ENCODE results near the gene LEMD2.

Gene LEMD2

DNA sequence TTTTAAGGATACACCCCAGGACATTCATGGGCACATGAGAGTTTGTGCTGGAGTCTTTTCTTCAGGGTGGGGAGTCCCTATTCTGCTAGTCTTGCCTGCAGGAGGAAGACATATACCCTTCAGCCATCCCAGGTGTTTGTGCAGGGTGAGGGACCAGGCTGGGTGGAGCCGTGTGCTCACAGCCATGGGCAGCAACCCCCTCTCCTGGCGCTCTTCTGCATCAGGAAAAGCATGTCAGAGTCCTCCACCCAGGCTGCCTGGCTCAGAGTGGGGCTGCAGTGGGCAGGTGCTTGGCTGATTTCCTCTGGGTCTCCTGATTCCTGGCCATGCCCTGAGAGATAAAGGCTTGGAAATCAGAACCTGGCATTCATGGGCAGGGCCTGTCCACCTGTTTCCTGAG, 37.6 kb upstream of the LEMD2 start (continued):
- TF ChIP-seq ZNF2 (tag by site-specific recombination; IDR thresholded peaks at IDR 0.05): no peak

DNA sequence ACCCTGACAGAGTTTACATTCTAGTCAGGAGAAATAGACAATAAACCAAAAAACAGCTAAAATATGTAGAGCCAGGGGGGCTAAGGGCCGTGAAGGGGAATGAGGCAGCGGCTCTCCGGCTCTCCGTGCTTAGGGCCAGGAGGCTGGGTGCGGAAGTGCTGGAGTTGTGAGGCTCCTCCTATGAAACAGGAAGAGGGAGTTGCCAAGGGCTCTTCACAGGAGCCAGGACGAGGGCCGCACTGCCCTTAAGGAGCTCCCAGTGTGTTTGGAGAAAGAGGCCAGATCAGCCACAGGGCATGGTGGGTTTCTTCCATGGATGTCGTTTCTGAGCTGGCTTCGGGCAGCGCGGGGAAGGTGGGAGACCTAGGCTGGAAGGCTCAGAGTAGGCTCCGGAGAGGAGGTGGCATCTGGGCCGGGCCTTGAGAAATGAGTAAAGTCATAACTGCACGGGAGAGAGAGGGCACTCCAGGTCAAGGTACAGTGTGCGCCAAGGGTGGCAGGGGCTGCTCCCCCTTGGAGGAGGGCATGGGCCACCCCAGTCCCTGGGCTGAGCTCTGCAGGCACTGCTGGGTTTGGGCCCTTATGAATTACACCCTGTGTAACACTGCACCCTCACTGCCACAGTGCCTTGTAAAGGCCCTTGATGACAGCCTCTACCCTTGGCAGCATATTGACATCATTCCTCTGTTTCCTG, 35.7 kb upstream of the LEMD2 start:
- no peaks in the 10 kb centered on the region for H3K4me1 ChIP-seq (ENCODE audit: control insufficient read depth, insufficient read depth, low read length)
- H3K36me3 ChIP-seq (ENCODE audit: control insufficient read depth in 2 of 2, insufficient read depth in 1 of 2, low read length in 2 of 2): no peaks in the 10 kb centered on the region
- POLR2A ChIA-PET: no interaction called here
- H3K9me3 ChIP-seq (ENCODE audit: control insufficient read depth, insufficient read depth, low read depth, low read length): no peaks in the 10 kb centered on the region
- no peak for TF ChIP-seq ZNF830 (tag by site-specific recombination; IDR thresholded peaks at IDR 0.05; ENCODE audit: low read depth)
- TF ChIP-seq ZNF623 (tag by site-specific recombination; IDR thresholded peaks at IDR 0.05): no peak
- TF ChIP-seq, protein P1, sequence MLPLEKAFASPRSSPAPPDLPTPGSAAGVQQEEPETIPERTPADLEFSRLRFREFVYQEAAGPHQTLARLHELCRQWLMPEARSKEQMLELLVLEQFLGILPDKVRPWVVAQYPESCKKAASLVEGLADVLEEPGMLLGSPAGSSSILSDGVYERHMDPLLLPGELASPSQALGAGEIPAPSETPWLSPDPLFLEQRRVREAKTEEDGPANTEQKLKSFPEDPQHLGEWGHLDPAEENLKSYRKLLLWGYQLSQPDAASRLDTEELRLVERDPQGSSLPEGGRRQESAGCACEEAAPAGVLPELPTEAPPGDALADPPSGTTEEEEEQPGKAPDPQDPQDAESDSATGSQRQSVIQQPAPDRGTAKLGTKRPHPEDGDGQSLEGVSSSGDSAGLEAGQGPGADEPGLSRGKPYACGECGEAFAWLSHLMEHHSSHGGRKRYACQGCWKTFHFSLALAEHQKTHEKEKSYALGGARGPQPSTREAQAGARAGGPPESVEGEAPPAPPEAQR (tag by site-specific recombination; IDR thresholded peaks at IDR 0.05): no peak
- no peak for TF ChIP-seq ZNF76 (tag by site-specific recombination; IDR thresholded peaks at IDR 0.05; ENCODE audit: borderline replicate concordance, low read depth)
- no peak for TF ChIP-seq ZFP69B (tag by site-specific recombination; IDR thresholded peaks at IDR 0.05)
- TF ChIP-seq ZNF664 (tag by site-specific recombination; IDR thresholded peaks at IDR 0.05): no peak
- TF ChIP-seq ZNF37A (tag by site-specific recombination; IDR thresholded peaks at IDR 0.05): no peak
- TF ChIP-seq ZNF530 (tag by site-specific recombination; IDR thresholded peaks at IDR 0.05; ENCODE audit: low read depth): no peak
- TF ChIP-seq ZBTB44 (tag by site-specific recombination; IDR thresholded peaks at IDR 0.05): no peak
- no peak for TF ChIP-seq GFI1B (tag by site-specific recombination; IDR thresholded peaks at IDR 0.05)
- no peak for TF ChIP-seq ZNF843 (tag by site-specific recombination; IDR thresholded peaks at IDR 0.05)
- TF ChIP-seq ZNF2 (tag by site-specific recombination; IDR thresholded peaks at IDR 0.05): no peak
- no peak for TF ChIP-seq ZNF501 (tag by site-specific recombination; IDR thresholded peaks at IDR 0.05)
- H3K4me3 ChIP-seq (ENCODE audit: low read depth, low read length): no peak overlapping the region
- CTCF ChIA-PET: interaction anchor here (0.8 to 1.9 kb wide), 4 partner anchors 15 to 113 kb away, joined by 3 to 6 read pairs (median 4); no protein-coding TSS in a partner anchor
- no peak overlapping the region for H3K27ac ChIP-seq (ENCODE audit: extremely low read depth, low read depth, low read length)

- H3K9me3 ChIP-seq (ENCODE audit: control insufficient read depth, insufficient read depth, low read depth, low read length): no peaks in the 10 kb centered on the region
- ChIA-PET POLR2A (no interaction called here), CTCF (interaction anchor here (0.8 to 1.9 kb wide), 4 partner anchors 16 to 112 kb away, joined by 3 to 6 read pairs (median 3); no protein-coding TSS in a partner anchor)
- H3K4me1 ChIP-seq (ENCODE audit: control insufficient read depth, insufficient read depth, low read length): no peaks in the 10 kb centered on the region
- no peaks in the 10 kb centered on the region for H3K36me3 ChIP-seq (ENCODE audit: control insufficient read depth in 2 of 2, insufficient read depth in 1 of 2, low read length in 2 of 2)
- no peak overlapping the region for H3K4me3 ChIP-seq (ENCODE audit: low read depth, low read length)
- no peak overlapping the region for H3K27ac ChIP-seq (ENCODE audit: extremely low read depth, low read depth, low read length)
- TF ChIP-seq ZNF239 (tag by site-specific recombination; IDR thresholded peaks at IDR 0.05) (no peak), ZNF394 (tag by site-specific recombination; IDR thresholded peaks at IDR 0.05; ENCODE audit: borderline replicate concordance) (no peak), ZNF792 (tag by site-specific recombination; IDR thresholded peaks at IDR 0.05) (no peak), RBAK (tag by site-specific recombination; IDR thresholded peaks at IDR 0.05) (no peak), ZFP41 (tag by site-specific recombination; IDR thresholded peaks at IDR 0.05; ENCODE audit: borderline replicate concordance) (no peak), HOXA7 (CRISPR knock-in tag; IDR thresholded peaks at IDR 0.05; ENCODE audit: borderline replicate concordance) (no peak), BCL6B (tag by site-specific recombination; IDR thresholded peaks at IDR 0.05) (no peak), ZNF146 (tag by site-specific recombination; IDR thresholded peaks at IDR 0.05) (no peak), ZNF571 (tag by site-specific recombination; IDR thresholded peaks at IDR 0.05) (no peak), ZNF114 (tag by site-specific recombination; IDR thresholded peaks at IDR 0.05) (no peak), ZNF629 (tag by site-specific recombination; IDR thresholded peaks at IDR 0.05) (no peak), ZFHX2 (tag by site-specific recombination; conservative IDR thresholded peaks at IDR 0.05) (no peak), ZNF248 (tag by site-specific recombination; IDR thresholded peaks at IDR 0.05) (no peak), ZBTB44 (tag by site-specific recombination; IDR thresholded peaks at IDR 0.05) (no peak)
- TF ChIP-seq, protein P2, sequence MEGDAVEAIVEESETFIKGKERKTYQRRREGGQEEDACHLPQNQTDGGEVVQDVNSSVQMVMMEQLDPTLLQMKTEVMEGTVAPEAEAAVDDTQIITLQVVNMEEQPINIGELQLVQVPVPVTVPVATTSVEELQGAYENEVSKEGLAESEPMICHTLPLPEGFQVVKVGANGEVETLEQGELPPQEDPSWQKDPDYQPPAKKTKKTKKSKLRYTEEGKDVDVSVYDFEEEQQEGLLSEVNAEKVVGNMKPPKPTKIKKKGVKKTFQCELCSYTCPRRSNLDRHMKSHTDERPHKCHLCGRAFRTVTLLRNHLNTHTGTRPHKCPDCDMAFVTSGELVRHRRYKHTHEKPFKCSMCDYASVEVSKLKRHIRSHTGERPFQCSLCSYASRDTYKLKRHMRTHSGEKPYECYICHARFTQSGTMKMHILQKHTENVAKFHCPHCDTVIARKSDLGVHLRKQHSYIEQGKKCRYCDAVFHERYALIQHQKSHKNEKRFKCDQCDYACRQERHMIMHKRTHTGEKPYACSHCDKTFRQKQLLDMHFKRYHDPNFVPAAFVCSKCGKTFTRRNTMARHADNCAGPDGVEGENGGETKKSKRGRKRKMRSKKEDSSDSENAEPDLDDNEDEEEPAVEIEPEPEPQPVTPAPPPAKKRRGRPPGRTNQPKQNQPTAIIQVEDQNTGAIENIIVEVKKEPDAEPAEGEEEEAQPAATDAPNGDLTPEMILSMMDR (tag by site-specific recombination; IDR thresholded peaks at IDR 0.05): no peak
Observed at GRCh38 chr6:33823806-33824205, 34.9 kb upstream of the LEMD2 start.

Measured in HEK293 (cell line).